ENCODE measurements around the gene PARVG.

GRCh38 chr22:44248926-44249325, 68.2 kb downstream of the PARVG start:
- TF ChIP-seq, protein P1, sequence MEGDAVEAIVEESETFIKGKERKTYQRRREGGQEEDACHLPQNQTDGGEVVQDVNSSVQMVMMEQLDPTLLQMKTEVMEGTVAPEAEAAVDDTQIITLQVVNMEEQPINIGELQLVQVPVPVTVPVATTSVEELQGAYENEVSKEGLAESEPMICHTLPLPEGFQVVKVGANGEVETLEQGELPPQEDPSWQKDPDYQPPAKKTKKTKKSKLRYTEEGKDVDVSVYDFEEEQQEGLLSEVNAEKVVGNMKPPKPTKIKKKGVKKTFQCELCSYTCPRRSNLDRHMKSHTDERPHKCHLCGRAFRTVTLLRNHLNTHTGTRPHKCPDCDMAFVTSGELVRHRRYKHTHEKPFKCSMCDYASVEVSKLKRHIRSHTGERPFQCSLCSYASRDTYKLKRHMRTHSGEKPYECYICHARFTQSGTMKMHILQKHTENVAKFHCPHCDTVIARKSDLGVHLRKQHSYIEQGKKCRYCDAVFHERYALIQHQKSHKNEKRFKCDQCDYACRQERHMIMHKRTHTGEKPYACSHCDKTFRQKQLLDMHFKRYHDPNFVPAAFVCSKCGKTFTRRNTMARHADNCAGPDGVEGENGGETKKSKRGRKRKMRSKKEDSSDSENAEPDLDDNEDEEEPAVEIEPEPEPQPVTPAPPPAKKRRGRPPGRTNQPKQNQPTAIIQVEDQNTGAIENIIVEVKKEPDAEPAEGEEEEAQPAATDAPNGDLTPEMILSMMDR (IDR thresholded peaks at IDR 0.05): no peak
- no peak for TF ChIP-seq POLR2A (IDR thresholded peaks at IDR 0.05)
- no peak for TF ChIP-seq POLR2AphosphoS5 (IDR thresholded peaks at IDR 0.05)
- TF ChIP-seq EP300 (IDR thresholded peaks at IDR 0.05; ENCODE audit: low read depth): no peak
